HCT116 (cell line): ENCODE data around the gene TMEM86B. TPM values are rescaled to one million over a fixed set of nuclear protein-coding genes. Genes with fewer than 3 reads are reported as not detected.

Experiments used
- ATAC-seq: fragments of 200-7000 bp; cut with Tn5 transposase; 2 replicates; pipeline ENCODE4 v1.9.1; 2020; ENCODE audit warnings: mild to moderate bottlenecking, moderate library complexity
- BruUV-seq: library from RNA; stranded (reverse); fragments of 400-500 nt; replicated peaks from 2 replicates; lab custom pipeline; 2021; lab: Mats Ljungman, UMichigan
- CTCF ChIA-PET: fragments of 300-600 bp; sonication (Branson Sonifier 250); formaldehyde crosslinking; loops from one replicate; lab custom pipeline; 2021; ENCODE audit warnings: antibody characterized with exemption; lab: Charles Lee
- POLR2A ChIA-PET: fragments of 300-600, 350-600 bp; sonication (Branson Sonifier 250); formaldehyde crosslinking; loops from one replicate; lab custom pipeline; 2021; ENCODE audit warnings: antibody characterized with exemption; lab: Charles Lee
- RAD21 ChIA-PET, 2 experiments: fragments of 300-600 bp; sonication (Branson Sonifier 250); formaldehyde crosslinking; loops; one replicate each; lab custom pipeline; 2023; ENCODE audit warnings: low total read pairs in 2 of 2; ENCODE audit not compliant: uncharacterized antibody in 2 of 2, unreplicated experiment in 2 of 2, low non-redundant PET in 1 of 2; lab: Charles Lee
- DNase-seq: peaks from one replicate; pipeline ENCODE4 v3.0.0-alpha.2; 2010; ENCODE audit warnings: low read depth, low spot score
- H2AFZ ChIP-seq: fragments of 200-600 bp; shearing (Covaris generic), sonication (generic); 2 replicates; pipeline ENCODE4 v1.6.1; 2017; ENCODE audit warnings: low read depth, mixed run types, mixed read lengths, antibody characterized with exemption, low read length; ENCODE audit not compliant: poor library complexity, severe bottlenecking
- H3K27ac ChIP-seq: 2 replicates; pipeline ENCODE4 v1.5.1; 2012; ENCODE audit warnings: low read depth, low read length
- H3K27me3 ChIP-seq: fragments of 200-600 bp; sonication (generic); 2 replicates; pipeline ENCODE4 v1.6.1; 2016; ENCODE audit warnings: mixed run types, low read length, mixed read lengths; ENCODE audit not compliant: insufficient read depth
- H3K36me3 ChIP-seq, 2 experiments: fragments of 200-500 bp in 1 of 2; fragments of 200-600 bp in 1 of 2; sonication (Bioruptor generic) in 1 of 2; sonication (generic) in 1 of 2; 2 replicates each; pipeline versions ENCODE4 v1.5.1 to v1.6.1; 2014 to 2016; ENCODE audit warnings: low read length in 2 of 2, inconsistent platforms in 1 of 2, mixed read lengths in 1 of 2, mixed run types in 1 of 2; ENCODE audit not compliant: insufficient read depth in 2 of 2, control insufficient read depth in 1 of 2
- H3K4me1 ChIP-seq, 2 experiments: fragments of 200-600 bp in 1 of 2; sonication (generic) in 1 of 2; 2 replicates each; pipeline versions ENCODE4 v1.5.1 to v1.6.1; 2012 to 2017; ENCODE audit warnings: low read length in 2 of 2, inconsistent platforms in 1 of 2, mild to moderate bottlenecking in 1 of 2, mixed read lengths in 1 of 2, mixed run types in 1 of 2, moderate library complexity in 1 of 2; ENCODE audit not compliant: insufficient read depth in 2 of 2, control insufficient read depth in 1 of 2
- H3K4me2 ChIP-seq: fragments of 200-600 bp; sonication (generic); 2 replicates; pipeline ENCODE4 v1.6.1; 2017; ENCODE audit warnings: mixed run types, low read length, mixed read lengths
- H3K4me3 ChIP-seq, 2 experiments: fragments of 200-600 bp in 1 of 2; sonication (generic) in 1 of 2; replicated peaks in 1 of 2; 2 replicates each; pipeline ENCODE4 v1.5.1; 2011 to 2016; ENCODE audit warnings: low read length in 2 of 2, control low read depth in 1 of 2, low read depth in 1 of 2, mild to moderate bottlenecking in 1 of 2, mixed read lengths in 1 of 2, mixed run types in 1 of 2
- H3K79me2 ChIP-seq: fragments of 200-600 bp; sonication (generic); 2 replicates; pipeline ENCODE4 v1.6.1; 2017; ENCODE audit warnings: mild to moderate bottlenecking, mixed run types, low read length, moderate library complexity, mixed read lengths; ENCODE audit not compliant: insufficient read depth
- H3K9ac ChIP-seq: fragments of 200-600 bp; sonication (generic); 2 replicates; pipeline ENCODE4 v1.6.1; 2016; ENCODE audit warnings: low read length, mixed read lengths
- H3K9me2 ChIP-seq: fragments of 200-600 bp; sonication (generic), shearing (Covaris generic); 2 replicates; pipeline ENCODE4 v1.6.1; 2017; ENCODE audit warnings: mixed run types, mild to moderate bottlenecking, moderate library complexity; ENCODE audit not compliant: insufficient read depth
- H3K9me3 ChIP-seq, 2 experiments: fragments of 200-500 bp in 1 of 2; fragments of 200-600 bp in 1 of 2; sonication (Bioruptor generic) in 1 of 2; sonication (generic) in 1 of 2; 2 replicates each; pipeline ENCODE4 v1.6.1; 2014 to 2017; ENCODE audit warnings: low read length in 2 of 2, mixed read lengths in 2 of 2, inconsistent platforms in 1 of 2, low read depth in 1 of 2, mild to moderate bottlenecking in 1 of 2, mixed run types in 1 of 2, moderate library complexity in 1 of 2; ENCODE audit not compliant: control insufficient read depth in 1 of 2, insufficient read depth in 1 of 2
- H4K20me1 ChIP-seq: fragments of 200-600 bp; sonication (generic), shearing (Covaris generic); 2 replicates; pipeline ENCODE4 v1.6.1; 2017; ENCODE audit warnings: mixed run types, mild to moderate bottlenecking, moderate library complexity; ENCODE audit not compliant: insufficient read depth
- CBX3 ChIP-seq: IDR thresholded peaks from 2 replicates; pipeline ENCODE4 v1.6.1; 2012; ENCODE audit warnings: low read depth
- TCF7L2 ChIP-seq: IDR thresholded peaks from 2 replicates; pipeline ENCODE4 v1.7.0; 2011; ENCODE audit warnings: borderline replicate concordance, inconsistent platforms; ENCODE audit not compliant: insufficient read depth, insufficient read length; ENCODE audit errors: extremely low read depth
- ZFX ChIP-seq: fragments of 450-650 bp; IDR thresholded peaks from 2 replicates; pipeline ENCODE4 v1.6.1; 2017
- ZNF274 ChIP-seq: fragments of 200-500 bp; sonication (Bioruptor generic); IDR thresholded peaks from 2 replicates; pipeline ENCODE4 v1.6.1; 2014; ENCODE audit warnings: mild to moderate bottlenecking, low read depth, low read length, inconsistent platforms
- intact Hi-C: fragments of 100-400 bp; cut with micrococcal nuclease; formaldehyde crosslinking; loops from 2 replicates; pipeline ENCODE4 v1.10.0; 2022
- total RNA-seq: library from RNA; stranded (reverse); gene quantifications from one replicate; pipeline ENCODE4 v1.2.1, GENCODE V29; 2021; ENCODE audit not compliant: unreplicated experiment

The TMEM86B gene
- total RNA-seq, 1 experiment from 2014 or later = 10.6 TPM

- intact Hi-C loops = no loop called here
- no TSS peak for BruUV-seq
- POLR2A ChIA-PET = no interaction called here
Observed at GRCh38 chr19:55270172-55270942, 41.8 kb upstream of the TMEM86B start.

GRCh38 chr19:55269299-55269698 is 40.7 kb upstream of the TMEM86B start:
- no peak overlapping the region for H3K27ac ChIP-seq
- no peak overlapping the region for H3K9ac ChIP-seq
- ChIA-PET CTCF (no interaction called here), RAD21 (no interaction called here), POLR2A (interaction anchor here (0.8 to 1.7 kb wide), 2 partner anchors 9 to 10 kb away, joined by 3 to 4 read pairs; partner anchors contain the start of gene PPP6R1)
- no peaks in the 10 kb centered on the region for H4K20me1 ChIP-seq
- no peak overlapping the region for H3K4me2 ChIP-seq
- peaks cover 4 to 9% of the 10 kb centered on the region in 2 experiments; a peak in 3 of 4 replicates for H3K36me3 ChIP-seq
- no peaks in the 10 kb centered on the region for H3K27me3 ChIP-seq
- intact Hi-C loops = no loop called here
- H3K9me2 ChIP-seq = no peaks in the 10 kb centered on the region
- DNase-seq = no peak
- no peak overlapping the region for H2AFZ ChIP-seq
- H3K9me3 ChIP-seq = no peaks in the 10 kb centered on the region
- ATAC-seq = no peak
- no TSS peak for BruUV-seq
- no peak for TF ChIP-seq CBX3
- TF ChIP-seq, all 23 proteins: peak for 0
- H3K4me3 ChIP-seq = no peak overlapping the region
- no peaks in the 10 kb centered on the region for H3K79me2 ChIP-seq
- H3K4me1 ChIP-seq = no peaks in the 10 kb centered on the region

More at GRCh38 chr19:55270172-55270942, 41.8 kb upstream of the TMEM86B start:
- Histone ChIP-seq H3K36me3 (peaks cover 4 to 9% of the 10 kb centered on the region in 2 experiments; a peak in 3 of 4 replicates), H3K9ac (no peak overlapping the region), H4K20me1 (no peaks in the 10 kb centered on the region), H3K27ac (no peak overlapping the region)
- TF ChIP-seq TCF7L2 (no peak), ZFX (no peak), ZNF274 (no peak)
- TF ChIP-seq, all 23 proteins: peak for 0
- DNase-seq = no peak
- Histone ChIP-seq H3K4me1 (no peaks in the 10 kb centered on the region), H3K79me2 (no peaks in the 10 kb centered on the region; the same call in 1 of the 2 replicates), H3K27me3 (no peaks in the 10 kb centered on the region), H3K9me2 (no peaks in the 10 kb centered on the region), H3K4me3 (no peak overlapping the region), H3K9me3 (no peaks in the 10 kb centered on the region), H3K4me2 (no peak overlapping the region), H2AFZ (no peak overlapping the region)
- ChIA-PET CTCF (no interaction called here), RAD21 (no interaction called here)
- no peak for ATAC-seq
